ENCODE data around the gene FFAR3. TPM values are rescaled to one million over a fixed set of nuclear protein-coding genes. Genes with fewer than 3 reads are reported as not detected.
A peak's percentile ranks its signal among the peaks of the same experiment; 100 is the strongest.
"Not testable (repeated sequence)": the region's sequence is repeated elsewhere in the genome, so short reads cannot be mapped to it uniquely, and the experiment has no call there.

FFAR3 gene
- total RNA-seq, 2 experiments from 2014 or later, result not detected

DNA sequence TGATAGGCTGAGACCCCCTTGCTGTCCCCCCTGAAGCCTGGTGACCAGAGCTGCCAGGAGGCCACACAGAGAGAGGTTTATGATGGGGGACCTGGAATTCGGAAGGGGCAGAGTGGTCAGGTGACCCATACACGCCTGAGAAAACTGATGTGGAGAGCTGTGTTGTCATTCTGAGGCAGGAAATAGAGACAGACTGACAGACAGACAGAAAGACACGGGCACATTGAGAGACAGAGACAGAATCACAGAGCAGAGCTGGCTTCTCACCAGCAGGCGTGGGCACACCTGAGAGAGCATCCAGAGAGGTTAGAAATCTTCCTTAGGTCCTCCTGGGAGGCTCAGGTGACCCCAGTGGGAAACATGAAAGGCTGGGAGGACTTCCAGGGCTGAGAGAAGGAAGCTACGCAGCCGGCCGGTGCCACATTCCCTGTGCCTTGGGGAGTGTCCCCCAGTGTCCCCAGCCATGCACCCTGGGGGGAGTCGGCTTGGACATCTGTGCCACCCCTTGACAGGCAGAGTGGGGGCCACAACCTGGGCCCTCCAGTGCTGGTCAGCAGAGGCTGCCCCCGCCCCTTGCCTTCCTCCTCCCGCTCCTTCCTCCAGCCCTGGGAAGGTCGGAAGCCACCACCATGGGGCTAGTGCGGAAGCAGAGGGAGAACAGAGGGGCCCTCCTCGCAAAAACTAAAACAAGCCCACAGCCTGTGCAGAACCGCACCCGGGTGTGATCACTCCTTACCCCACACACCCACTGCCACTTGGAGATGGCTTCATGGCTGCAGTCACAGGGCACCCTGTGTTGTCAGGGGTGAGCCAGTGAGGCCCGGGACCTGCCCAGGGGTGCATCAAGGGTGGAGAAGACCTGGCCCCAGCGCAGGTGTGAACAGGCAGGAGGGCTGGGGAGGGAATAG is 8.4 kb upstream of the FFAR3 start:
- peaks cover 35% of the 10 kb centered on the region for H3K4me1 Mint-ChIP-seq
- CTCF ChIA-PET, result interaction anchor here (1.1 to 3.2 kb wide), 3 partner anchors 14 to 160 kb away, joined by 3 to 15 read pairs (median 3); no protein-coding TSS in a partner anchor

DNA sequence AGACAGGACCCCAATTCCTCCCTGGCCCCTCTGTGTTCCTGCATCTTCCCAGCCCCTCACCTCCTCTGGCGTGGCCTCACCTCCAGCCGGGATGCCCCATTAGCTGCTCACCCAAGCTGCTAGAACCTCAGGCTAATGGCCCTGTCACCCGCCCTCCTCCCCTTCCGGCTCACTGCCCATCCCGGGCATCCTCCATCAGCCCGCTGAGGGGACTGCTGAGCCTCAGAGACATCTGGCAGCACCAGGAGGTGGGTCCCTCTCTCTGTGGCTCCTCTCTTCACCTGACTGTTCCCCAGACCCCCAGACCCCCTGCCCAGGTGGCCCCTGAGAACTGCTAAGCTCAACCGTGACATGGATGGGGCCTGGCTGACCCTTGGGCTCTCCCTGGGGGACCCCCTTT is 7.7 kb upstream of the FFAR3 start:
- Mint-ChIP-seq H3K36me3 (no peaks in the 10 kb centered on the region), H3K9me3 (ENCODE audit: low read depth) (no peaks in the 10 kb centered on the region), H3K27me3 (peaks cover 44% of the 10 kb centered on the region), H3K27ac (no peak overlapping the region), H3K4me3 (no peak overlapping the region), H3K4me1 (peaks cover 40% of the 10 kb centered on the region)
- CTCF ChIA-PET, result interaction anchor here (0.9 to 3.2 kb wide), 2 partner anchors 119 to 145 kb away, joined by 3 to 15 read pairs; no protein-coding TSS in a partner anchor
- ATAC-seq, result no peak
- no peak for DNase-seq

More for the DNA sequence above, 8.4 kb upstream of the FFAR3 start:
- no peak overlapping the region for H3K4me3 Mint-ChIP-seq
- peaks cover 42% of the 10 kb centered on the region for H3K27me3 Mint-ChIP-seq
- no peaks in the 10 kb centered on the region for H3K36me3 Mint-ChIP-seq
- ATAC-seq (no peak), DNase-seq (peak; percentile 37)
- no peaks in the 10 kb centered on the region for H3K9me3 Mint-ChIP-seq (ENCODE audit: low read depth)
- H3K27ac Mint-ChIP-seq, result no peak overlapping the region

DNA sequence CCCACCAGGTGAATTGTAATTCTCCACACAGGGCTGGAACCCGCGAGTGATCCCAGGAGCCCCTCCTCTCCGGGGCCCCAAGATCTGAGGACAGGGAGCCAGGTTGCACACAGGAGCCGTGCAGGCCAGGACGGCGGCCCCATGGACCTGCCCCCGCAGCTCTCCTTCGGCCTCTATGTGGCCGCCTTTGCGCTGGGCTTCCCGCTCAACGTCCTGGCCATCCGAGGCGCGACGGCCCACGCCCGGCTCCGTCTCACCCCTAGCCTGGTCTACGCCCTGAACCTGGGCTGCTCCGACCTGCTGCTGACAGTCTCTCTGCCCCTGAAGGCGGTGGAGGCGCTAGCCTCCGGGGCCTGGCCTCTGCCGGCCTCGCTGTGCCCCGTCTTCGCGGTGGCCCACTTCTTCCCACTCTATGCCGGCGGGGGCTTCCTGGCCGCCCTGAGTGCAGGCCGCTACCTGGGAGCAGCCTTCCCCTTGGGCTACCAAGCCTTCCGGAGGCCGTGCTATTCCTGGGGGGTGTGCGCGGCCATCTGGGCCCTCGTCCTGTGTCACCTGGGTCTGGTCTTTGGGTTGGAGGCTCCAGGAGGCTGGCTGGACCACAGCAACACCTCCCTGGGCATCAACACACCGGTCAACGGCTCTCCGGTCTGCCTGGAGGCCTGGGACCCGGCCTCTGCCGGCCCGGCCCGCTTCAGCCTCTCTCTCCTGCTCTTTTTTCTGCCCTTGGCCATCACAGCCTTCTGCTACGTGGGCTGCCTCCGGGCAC is 6.7 kb upstream of the FFAR3 start:
- DNase-seq, result peak; percentile 33
- no peak overlapping the region for H3K27ac Mint-ChIP-seq
- peaks cover 35% of the 10 kb centered on the region for H3K4me1 Mint-ChIP-seq
- ATAC-seq, result no peak
- no peak overlapping the region for H3K4me3 Mint-ChIP-seq
- H3K36me3 Mint-ChIP-seq, result no peaks in the 10 kb centered on the region
- no peaks in the 10 kb centered on the region for H3K9me3 Mint-ChIP-seq (ENCODE audit: low read depth)
- CTCF ChIA-PET, result interaction anchor here (0.9 to 3.8 kb wide), 6 partner anchors 100 to 144 kb away, joined by 3 to 76 read pairs (median 18); no protein-coding TSS in a partner anchor
- H3K27me3 Mint-ChIP-seq, result peaks cover 40% of the 10 kb centered on the region

- ATAC-seq (no peak), DNase-seq (peak; percentile 34)
- H3K4me1 Mint-ChIP-seq, result peaks cover 30% of the 10 kb centered on the region
- no peak overlapping the region for H3K4me3 Mint-ChIP-seq
- H3K36me3 Mint-ChIP-seq, result no peaks in the 10 kb centered on the region
- H3K9me3 Mint-ChIP-seq (ENCODE audit: low read depth), result no peaks in the 10 kb centered on the region
- no peak overlapping the region for H3K27ac Mint-ChIP-seq
- CTCF ChIA-PET, result interaction anchor here (1.1 to 3.8 kb wide), 9 partner anchors 13 to 196 kb away, joined by 3 to 76 read pairs (median 10); no protein-coding TSS in a partner anchor
- peaks cover 37% of the 10 kb centered on the region for H3K27me3 Mint-ChIP-seq
Measured at GRCh38 chr19:35352177-35352447, 6.1 kb upstream of the FFAR3 start.

DNA sequence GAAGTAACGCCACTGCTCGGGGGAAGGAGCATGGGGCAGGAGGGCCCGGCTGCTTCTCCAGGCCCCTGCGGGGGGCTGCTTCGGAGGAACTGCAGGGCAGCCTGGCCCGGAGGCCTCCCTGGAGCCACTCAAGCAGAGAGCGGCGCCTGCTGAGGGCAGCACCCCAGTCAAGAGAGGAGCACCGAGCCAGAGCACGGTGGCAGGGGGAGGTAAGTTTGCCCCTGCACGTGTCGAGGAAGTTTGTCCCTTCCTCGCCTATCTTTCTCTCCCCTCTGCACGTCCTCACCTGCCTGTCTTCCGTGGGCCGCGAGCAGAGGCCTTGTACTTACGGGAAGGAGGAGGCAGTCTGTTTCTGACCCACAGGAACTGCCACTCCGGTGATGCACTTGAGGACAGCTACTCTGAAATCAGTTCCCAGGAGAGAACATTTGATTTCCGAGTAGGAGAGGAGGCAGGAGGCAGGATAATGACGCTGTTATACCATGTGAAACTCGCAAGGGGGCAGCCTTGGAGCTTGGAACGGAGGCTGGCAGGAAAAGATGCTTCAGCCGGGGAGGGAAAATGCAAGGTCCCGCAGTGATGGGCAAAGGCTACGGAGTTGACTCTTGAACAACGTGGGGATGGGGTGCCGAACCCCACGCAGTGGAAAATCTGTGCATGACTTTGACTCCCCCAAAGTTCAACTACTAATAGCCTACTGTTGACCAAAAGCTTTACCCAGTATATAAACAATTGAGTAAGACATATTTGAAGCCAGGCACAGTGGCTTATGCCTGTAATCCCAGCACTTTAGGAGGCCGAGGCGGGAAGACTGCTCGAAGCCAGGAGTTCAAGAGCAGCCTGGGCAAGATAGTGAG is 5.6 kb upstream of the FFAR3 start:
- Mint-ChIP-seq H3K4me3 (no peak overlapping the region), H3K9me3 (ENCODE audit: low read depth) (no peaks in the 10 kb centered on the region), H3K27ac (no peak overlapping the region), H3K27me3 (peaks cover 35% of the 10 kb centered on the region), H3K4me1 (peaks cover 24% of the 10 kb centered on the region), H3K36me3 (no peaks in the 10 kb centered on the region)
- CTCF ChIA-PET, result interaction anchor here (0.9 to 3.8 kb wide), 23 partner anchors 8 to 308 kb away, joined by 3 to 76 read pairs (median 4); no protein-coding TSS in a partner anchor
- ATAC-seq (peak; percentile 71), DNase-seq (peak; percentile 77)

GRCh38 chr19:35353635-35354034 is 4.6 kb upstream of the FFAR3 start:
- CTCF ChIA-PET, result interaction anchor here (0.9 to 3.8 kb wide), 21 partner anchors 8 to 309 kb away, joined by 3 to 76 read pairs (median 4); no protein-coding TSS in a partner anchor
- DNase-seq (peak; percentile 36), ATAC-seq (no peak)
- H3K36me3 Mint-ChIP-seq, result no peaks in the 10 kb centered on the region
- H3K27me3 Mint-ChIP-seq, result peaks cover 34% of the 10 kb centered on the region
- H3K9me3 Mint-ChIP-seq (ENCODE audit: low read depth), result no peaks in the 10 kb centered on the region
- peaks cover 24% of the 10 kb centered on the region for H3K4me1 Mint-ChIP-seq
- no peak overlapping the region for H3K27ac Mint-ChIP-seq
- no peak overlapping the region for H3K4me3 Mint-ChIP-seq

DNA sequence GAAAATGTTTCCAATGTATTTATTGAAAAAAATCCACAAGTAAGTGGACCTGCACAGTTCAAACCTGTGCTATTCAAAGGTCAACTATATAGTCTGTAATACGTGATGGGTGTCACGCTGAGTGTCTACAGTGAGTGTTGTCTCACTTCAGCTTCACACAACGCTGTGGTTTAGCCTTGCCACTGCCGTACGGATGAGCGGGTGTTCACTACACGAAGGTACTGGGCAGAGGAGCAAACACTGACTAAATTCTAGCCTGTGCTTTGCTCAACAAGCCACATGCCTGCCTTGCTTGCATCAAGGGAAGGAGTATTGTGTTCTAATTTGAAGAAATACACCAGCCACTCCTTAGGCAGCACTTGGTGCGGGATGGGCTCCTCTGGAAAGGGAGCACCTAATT is 3.4 kb upstream of the FFAR3 start:
- Mint-ChIP-seq H3K4me3 (no peak overlapping the region), H3K4me1 (peaks cover 24% of the 10 kb centered on the region), H3K36me3 (no peaks in the 10 kb centered on the region), H3K27ac (no peak overlapping the region), H3K27me3 (peaks cover 24% of the 10 kb centered on the region), H3K9me3 (ENCODE audit: low read depth) (no peaks in the 10 kb centered on the region)
- DNase-seq, result peak; percentile 68
- CTCF ChIA-PET, result interaction anchor here (0.8 to 3.8 kb wide), 4 partner anchors 108 to 140 kb away, joined by 3 to 76 read pairs (median 40); no protein-coding TSS in a partner anchor
- peak; percentile 61 for ATAC-seq

GRCh38 chr19:35355791-35356460 is 2.3 kb upstream of the FFAR3 start:
- H3K27ac Mint-ChIP-seq, result no peak overlapping the region
- CTCF ChIA-PET, result interaction anchor here (0.6 to 3.8 kb wide), 7 partner anchors 8 to 1154 kb away, joined by 3 to 28 read pairs (median 6); partner anchors contain the start of gene FFAR1
- peaks cover 24% of the 10 kb centered on the region for H3K4me1 Mint-ChIP-seq
- H3K27me3 Mint-ChIP-seq, result peaks cover 27% of the 10 kb centered on the region
- DNase-seq, result no peak
- no peaks in the 10 kb centered on the region for H3K36me3 Mint-ChIP-seq
- no peak overlapping the region for H3K4me3 Mint-ChIP-seq
- ATAC-seq, result no peak
- no peaks in the 10 kb centered on the region for H3K9me3 Mint-ChIP-seq (ENCODE audit: low read depth)

GRCh38 chr19:35358834-35359233 is 574 bp downstream of the FFAR3 start:
- not testable (repeated sequence) for H3K9me3 Mint-ChIP-seq (ENCODE audit: low read depth); H3K36me3 Mint-ChIP-seq; H3K4me3 Mint-ChIP-seq; ATAC-seq; DNase-seq; H3K27ac Mint-ChIP-seq
- H3K27me3 Mint-ChIP-seq, result peaks cover 32% of the 10 kb centered on the region
- CTCF ChIA-PET, result interaction anchor here (1.2 to 2.9 kb wide), 2 partner anchors 108 to 152 kb away, joined by 3 to 15 read pairs; no protein-coding TSS in a partner anchor
- H3K4me1 Mint-ChIP-seq, result peaks cover 18% of the 10 kb centered on the region

DNA sequence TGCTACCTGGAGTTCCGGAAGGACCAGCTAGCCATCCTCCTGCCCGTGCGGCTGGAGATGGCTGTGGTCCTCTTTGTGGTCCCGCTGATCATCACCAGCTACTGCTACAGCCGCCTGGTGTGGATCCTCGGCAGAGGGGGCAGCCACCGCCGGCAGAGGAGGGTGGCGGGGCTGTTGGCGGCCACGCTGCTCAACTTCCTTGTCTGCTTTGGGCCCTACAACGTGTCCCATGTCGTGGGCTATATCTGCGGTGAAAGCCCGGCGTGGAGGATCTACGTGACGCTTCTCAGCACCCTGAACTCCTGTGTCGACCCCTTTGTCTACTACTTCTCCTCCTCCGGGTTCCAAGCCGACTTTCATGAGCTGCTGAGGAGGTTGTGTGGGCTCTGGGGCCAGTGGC is 1.1 kb downstream of the FFAR3 start:
- H3K27ac Mint-ChIP-seq; H3K36me3 Mint-ChIP-seq; CTCF ChIA-PET; ATAC-seq; H3K9me3 Mint-ChIP-seq (ENCODE audit: low read depth); H3K4me3 Mint-ChIP-seq: not testable (repeated sequence)
- Mint-ChIP-seq H3K27me3 (peaks cover 32% of the 10 kb centered on the region), H3K4me1 (peaks cover 18% of the 10 kb centered on the region)
- DNase-seq, result peak; percentile 28

DNA sequence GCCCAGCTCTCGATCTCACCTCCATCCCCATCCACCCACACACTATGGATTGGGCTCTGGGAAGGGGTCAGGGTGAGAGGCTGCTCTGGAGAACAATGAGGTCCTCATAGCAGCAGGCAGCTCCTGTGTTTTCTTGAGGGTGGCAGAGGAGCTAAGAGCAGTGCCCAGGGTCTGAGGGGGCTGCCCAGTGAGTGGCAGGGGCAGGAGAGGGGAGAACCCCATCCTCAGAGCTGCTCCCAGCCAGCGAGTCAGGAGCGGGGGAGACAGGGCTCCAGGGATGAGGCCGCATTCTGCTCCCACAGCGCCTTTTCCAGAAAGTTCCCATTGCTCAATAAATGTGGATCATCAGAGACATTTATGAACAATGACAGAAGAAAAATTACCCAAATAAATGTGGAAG is 1.8 kb downstream of the FFAR3 start:
- H3K4me3 Mint-ChIP-seq; H3K9me3 Mint-ChIP-seq (ENCODE audit: low read depth); ATAC-seq; H3K27ac Mint-ChIP-seq; CTCF ChIA-PET; H3K36me3 Mint-ChIP-seq: not testable (repeated sequence)
- Mint-ChIP-seq H3K27me3 (peaks cover 32% of the 10 kb centered on the region), H3K4me1 (peaks cover 14% of the 10 kb centered on the region)
- peak; percentile 14 for DNase-seq

- Mint-ChIP-seq H3K27me3 (peaks cover 31% of the 10 kb centered on the region), H3K27ac (no peak overlapping the region), H3K4me1 (peaks cover 9% of the 10 kb centered on the region), H3K4me3 (no peak overlapping the region), H3K36me3 (no peaks in the 10 kb centered on the region), H3K9me3 (ENCODE audit: low read depth) (no peaks in the 10 kb centered on the region)
- ATAC-seq (no peak), DNase-seq (peak; percentile 23)
- CTCF ChIA-PET, result interaction anchor here (1.1 to 1.9 kb wide), 3 partner anchors 8 to 134 kb away, joined by 3 to 4 read pairs (median 3); no protein-coding TSS in a partner anchor
Measured at GRCh38 chr19:35360880-35361420, 2.7 kb downstream of the FFAR3 start.
